ENCODE data around the gene SPRING1. TPM values are rescaled to one million over a fixed set of nuclear protein-coding genes. Genes with fewer than 3 reads are reported as not detected.

Gene SPRING1
- total and polyA plus RNA-seq, 2 of the 13 experiments (the other 11 are each of a cell fraction or from before 2014, with no cell fraction given), result 20.0 to 51.8 TPM

DNA sequence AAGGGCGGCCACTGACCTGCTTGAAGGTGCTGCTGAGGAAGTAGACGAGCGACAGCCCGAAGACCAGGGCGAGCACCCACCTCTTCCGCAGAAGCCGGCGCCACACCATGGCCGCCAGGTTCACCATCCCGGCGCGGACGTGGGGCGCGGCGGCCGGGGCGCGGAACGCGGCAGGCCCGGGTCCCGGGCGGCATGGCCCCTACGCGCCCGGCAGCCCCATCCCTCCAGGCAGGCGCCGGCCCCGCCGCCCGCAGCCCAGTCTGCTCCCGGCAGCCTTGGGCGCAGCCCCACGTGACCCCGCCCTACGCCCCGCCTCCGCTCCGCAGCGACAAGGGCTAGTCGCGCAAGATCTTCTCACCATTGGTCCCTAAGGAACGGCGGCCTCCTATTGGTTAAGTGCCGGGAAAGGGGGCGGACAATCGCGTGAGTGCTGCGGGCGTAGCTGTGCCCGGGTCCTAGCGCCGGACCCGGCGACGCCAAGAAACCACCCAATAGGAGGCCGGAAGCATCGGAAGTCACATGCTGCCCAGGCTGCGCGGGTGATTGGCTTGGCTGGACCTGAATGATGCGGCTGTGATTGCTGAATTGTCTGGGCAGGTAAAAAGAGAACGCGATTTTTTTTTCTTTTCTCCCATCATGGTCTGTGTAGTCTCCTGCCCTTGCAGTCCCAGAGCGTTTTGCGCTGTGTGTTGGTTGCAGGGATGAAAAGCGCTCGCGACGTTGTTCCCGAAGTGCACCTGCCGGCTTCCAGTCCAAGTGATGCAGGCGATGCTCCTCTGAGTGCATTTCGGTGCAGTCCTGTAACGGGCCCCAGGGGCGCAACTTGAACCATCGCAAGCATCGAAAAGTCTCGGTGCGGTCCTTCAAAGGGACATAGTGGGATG lies at the start of gene SPRING1, which contains the start of gene RNFT2 (continued):
- TF ChIP-seq, protein P1, sequence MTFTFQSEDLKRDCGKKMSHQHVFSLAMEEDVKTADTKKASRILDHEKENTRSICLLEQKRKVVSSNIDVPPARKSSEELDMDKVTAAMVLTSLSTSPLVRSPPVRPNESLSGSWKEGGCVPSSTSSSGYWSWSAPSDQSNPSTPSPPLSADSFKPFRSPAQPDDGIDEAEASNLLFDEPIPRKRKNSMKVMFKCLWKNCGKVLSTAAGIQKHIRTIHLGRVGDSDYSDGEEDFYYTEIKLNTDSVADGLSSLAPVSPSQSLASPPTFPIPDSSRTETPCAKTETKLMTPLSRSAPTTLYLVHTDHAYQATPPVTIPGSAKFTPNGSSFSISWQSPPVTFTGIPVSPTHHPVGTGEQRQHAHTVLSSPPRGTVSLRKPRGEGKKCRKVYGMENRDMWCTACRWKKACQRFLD (CRISPR knock-in tag; IDR thresholded peaks at IDR 0.05; ENCODE audit: borderline replicate concordance), result no peak; the same call in 1 of the 2 replicates
- TF ChIP-seq KAT2B (IDR thresholded peaks at IDR 0.05; ENCODE audit: borderline replicate concordance, low read depth, low read length) (no peak), E2F2 (CRISPR knock-in tag; IDR thresholded peaks at IDR 0.05; ENCODE audit: borderline replicate concordance) (no peak), PRDM15 (CRISPR knock-in tag; IDR thresholded peaks at IDR 0.05) (no peak), IRF2 (CRISPR knock-in tag; IDR thresholded peaks at IDR 0.05) (peak; percentile 74; the same call in 1 of the 2 replicates), FOXP1 (IDR thresholded peaks at IDR 0.05) (no peak), FOXP1 (CRISPR knock-in tag; IDR thresholded peaks at IDR 0.05) (no peak), ZSCAN20 (CRISPR knock-in tag; IDR thresholded peaks at IDR 0.05; ENCODE audit: borderline replicate concordance) (no peak; the same call in 1 of the 2 replicates), ATF2 (CRISPR knock-in tag; IDR thresholded peaks at IDR 0.05) (peak; percentile 59), ZNF816 (CRISPR knock-in tag; IDR thresholded peaks at IDR 0.05; ENCODE audit: borderline replicate concordance) (no peak), ZNF530 (CRISPR knock-in tag; IDR thresholded peaks at IDR 0.05; ENCODE audit: low read depth) (no peak), ZSCAN30 (CRISPR knock-in tag; IDR thresholded peaks at IDR 0.05) (no peak), MED13 (CRISPR knock-in tag; IDR thresholded peaks at IDR 0.05) (no peak), ZNF124 (CRISPR knock-in tag; IDR thresholded peaks at IDR 0.05) (no peak), KLF16 (CRISPR knock-in tag; IDR thresholded peaks at IDR 0.05) (peak in 1 of 2 experiments; percentile 84; a peak in 1 of 4 replicates), ZNF460 (CRISPR knock-in tag; IDR thresholded peaks at IDR 0.05; ENCODE audit: borderline replicate concordance) (no peak), PCBP1 (IDR thresholded peaks at IDR 0.05; ENCODE audit: borderline replicate concordance, low read depth, low read length) (no peak), SP4 (CRISPR knock-in tag; IDR thresholded peaks at IDR 0.05) (peak; percentile 98), CREM (IDR thresholded peaks at IDR 0.05) (peak; percentile 92), CREM (CRISPR knock-in tag; IDR thresholded peaks at IDR 0.05) (peak; percentile 58; the same call in 1 of the 2 replicates), ZNF672 (CRISPR knock-in tag; IDR thresholded peaks at IDR 0.05) (no peak), RFXANK (CRISPR knock-in tag; IDR thresholded peaks at IDR 0.05) (no peak; the same call in 1 of the 2 replicates), TOPORS (CRISPR knock-in tag; IDR thresholded peaks at IDR 0.05) (no peak)

Data from HepG2 (cell line).